Measurements from ENCODE around the gene KCNMA1.
"Not testable (repeated sequence)": the region's sequence is repeated elsewhere in the genome, so short reads cannot be mapped to it uniquely, and the experiment has no call there.

GRCh38 chr10:77572520-77572919, 65.1 kb downstream of the KCNMA1 start:
- TF ChIP-seq CTCF (IDR thresholded peaks at IDR 0.05); POLR2A (IDR thresholded peaks at IDR 0.05; ENCODE audit: low read depth); EP300 (IDR thresholded peaks at IDR 0.05); POLR2AphosphoS5 (IDR thresholded peaks at IDR 0.05): not testable (repeated sequence)
